ENCODE data around the gene TMEM123. TPM values are rescaled to one million over a fixed set of nuclear protein-coding genes. Genes with fewer than 3 reads are reported as not detected.
"Not testable (repeated sequence)": the region's sequence is repeated elsewhere in the genome, so short reads cannot be mapped to it uniquely, and the experiment has no call there.

Gene TMEM123
- total RNA-seq, 1 donor from 2014 or later, result 249 TPM

DNA sequence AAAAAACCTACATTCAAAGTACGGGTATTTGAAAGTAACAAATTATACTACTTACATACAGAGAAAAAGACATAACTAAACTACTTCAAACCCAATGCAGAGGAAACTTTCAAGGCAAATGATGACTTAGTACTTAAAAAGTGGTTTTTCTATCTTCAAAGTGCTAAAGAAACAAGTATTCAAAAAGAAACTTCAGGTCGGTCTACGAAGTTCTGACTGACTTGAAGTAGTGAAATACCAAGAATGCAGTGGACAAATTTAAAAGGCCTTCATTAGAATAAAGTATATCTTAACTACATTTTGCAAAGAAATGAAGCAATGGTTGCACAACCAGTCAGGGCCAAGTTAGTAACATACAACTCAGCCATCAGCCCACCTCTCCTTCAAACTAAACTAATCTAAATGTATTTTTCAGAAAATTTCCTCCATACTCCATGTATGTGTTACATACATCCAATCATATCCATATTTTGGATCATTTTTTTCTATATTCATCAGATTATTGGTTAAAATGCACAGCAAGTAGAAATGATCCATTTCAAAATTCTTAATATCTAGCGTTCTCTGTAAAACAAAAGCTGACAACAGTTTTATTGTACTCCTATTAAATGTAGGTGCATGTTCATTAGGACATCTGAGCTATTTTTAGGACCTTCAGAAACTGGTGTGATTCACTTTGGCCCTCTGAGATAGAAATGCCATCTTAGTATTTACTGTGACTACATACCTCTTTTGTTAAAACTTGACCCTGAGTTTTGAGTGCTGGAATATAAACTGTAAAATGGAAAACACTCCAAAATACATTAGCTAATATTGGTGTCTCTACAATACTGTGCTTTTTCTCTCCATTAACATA is 55.6 kb downstream of the TMEM123 start:
- DNase-seq (ENCODE audit: low spot score), result no peak

DNA sequence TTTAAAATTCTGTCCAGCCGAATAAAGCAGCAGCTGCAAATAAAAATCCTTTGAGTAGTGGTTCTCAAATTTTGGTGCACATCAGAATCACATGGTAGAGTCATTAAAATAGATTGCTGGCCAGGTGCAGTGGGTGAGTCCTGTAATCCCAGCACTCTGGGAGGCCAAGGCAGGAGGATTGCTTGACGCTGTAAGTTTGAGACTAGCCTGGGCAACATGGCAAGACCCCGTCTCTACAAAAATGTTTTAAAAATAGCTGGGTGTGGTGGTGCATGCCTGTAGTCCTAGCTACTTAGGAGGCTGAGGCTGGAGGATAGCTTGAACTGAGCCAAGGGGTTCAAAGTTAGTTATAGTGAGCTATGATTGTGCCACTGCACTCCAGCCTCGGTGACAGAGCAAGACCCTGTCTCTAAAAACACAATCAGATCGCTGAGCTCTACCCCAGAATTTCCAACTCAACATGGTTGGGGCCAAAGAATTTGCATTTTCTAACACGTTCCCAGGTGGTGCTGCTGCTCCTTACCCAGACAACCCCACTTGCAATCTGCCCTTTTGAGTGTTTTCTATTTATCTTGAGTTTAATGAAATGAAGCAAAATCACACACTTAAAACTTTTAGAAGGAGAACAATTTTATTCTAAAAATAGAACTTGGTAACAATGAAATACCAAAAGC is 56.7 kb downstream of the TMEM123 start:
- no peak for DNase-seq (ENCODE audit: low spot score)

DNA sequence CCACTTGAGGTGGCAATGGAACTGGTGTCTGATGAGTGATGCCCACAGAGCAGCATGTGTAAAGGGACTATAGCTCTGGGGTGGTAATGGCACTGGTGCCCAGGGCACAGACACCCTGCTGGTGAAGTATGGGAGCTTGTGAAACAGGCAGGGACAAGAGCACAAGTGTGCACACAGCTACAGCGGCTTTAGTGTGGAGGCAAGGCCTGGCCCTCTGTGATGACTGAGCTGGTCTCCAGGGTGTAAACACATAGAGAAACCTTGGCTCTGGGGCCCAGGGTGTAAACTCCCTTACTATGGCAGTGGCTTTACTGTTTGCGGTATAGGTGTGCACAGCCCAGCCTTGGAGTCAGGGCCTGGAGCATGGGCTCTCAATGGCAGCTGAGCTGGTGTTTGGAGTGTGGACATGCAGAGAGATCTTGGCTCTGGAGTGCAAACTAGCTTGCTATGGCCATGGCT is 59.3 kb downstream of the TMEM123 start:
- DNase-seq (ENCODE audit: low spot score), result no peak

DNA sequence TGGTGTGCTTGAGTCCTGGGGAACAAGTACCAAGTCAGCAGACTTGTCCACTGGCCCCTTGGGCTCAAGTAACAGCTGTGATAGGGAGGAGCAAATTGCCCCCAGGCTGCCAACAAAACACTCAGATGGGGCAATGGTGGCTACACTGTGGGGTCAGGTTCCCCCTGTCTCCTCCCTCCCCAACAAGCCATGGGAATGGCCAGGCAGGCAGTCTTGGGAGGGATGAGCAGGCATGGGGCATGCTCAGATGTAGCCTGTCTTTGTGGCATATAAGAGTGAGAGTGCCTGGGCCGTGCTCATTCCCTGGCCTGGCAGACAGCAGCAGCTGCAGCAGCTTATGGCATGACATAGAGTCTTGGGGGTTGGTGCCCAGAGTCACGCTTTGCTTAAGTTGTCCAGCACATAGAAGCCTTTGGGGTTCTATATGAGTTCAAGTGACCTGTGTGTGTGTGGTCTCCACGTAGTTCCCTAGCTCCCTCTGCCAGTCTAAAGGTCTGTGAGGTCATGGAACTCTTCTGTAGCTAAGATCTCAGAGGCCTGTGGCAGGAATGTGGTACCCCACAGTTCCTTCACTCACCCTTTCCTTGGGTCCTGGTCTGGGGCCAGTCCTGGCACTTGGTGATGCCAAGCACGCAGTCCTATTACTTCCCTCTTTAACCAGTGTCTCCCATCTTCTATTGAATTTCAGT is 60.9 kb downstream of the TMEM123 start:
- DNase-seq (ENCODE audit: low spot score), result no peak

DNA sequence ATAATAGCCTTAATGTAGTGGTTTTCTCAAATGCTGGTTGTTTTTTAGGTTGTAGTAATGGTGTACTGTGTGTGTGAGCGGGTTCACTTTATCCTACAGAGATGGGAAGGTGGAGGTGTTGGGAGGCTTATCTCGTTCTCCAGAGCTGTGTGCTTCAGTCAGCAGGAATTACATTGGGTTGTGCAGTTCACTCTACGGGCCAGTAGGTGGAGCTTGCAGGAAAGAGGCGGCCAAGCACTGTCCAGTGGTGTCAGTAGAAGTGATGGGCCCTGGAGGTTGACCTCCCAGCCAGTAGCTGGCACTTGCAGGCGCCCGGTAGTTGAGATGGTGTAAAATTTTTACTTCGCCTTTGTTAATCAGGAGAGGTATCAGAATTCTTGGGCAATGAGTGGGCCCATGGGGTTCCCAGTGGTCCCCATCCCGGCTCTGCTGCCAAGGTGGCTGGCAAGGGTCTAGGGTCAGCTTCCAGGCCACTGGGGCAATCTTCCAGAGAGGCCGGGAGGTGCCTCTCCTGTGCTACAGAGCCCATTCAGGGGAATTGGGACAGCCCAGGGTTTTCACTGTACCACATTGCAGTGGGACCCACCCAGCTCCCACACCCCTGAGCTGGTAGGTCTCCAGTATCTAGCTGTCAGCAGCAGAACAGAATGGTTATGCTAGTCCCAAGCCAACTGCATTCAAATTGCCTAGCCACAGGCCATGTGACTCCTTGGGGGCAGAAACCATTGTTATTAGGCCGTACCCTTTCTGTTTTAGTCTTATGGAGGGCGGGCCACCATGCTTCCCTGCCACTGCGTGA is 61.7 kb downstream of the TMEM123 start:
- peak; percentile 72 for DNase-seq (ENCODE audit: low spot score)

DNA sequence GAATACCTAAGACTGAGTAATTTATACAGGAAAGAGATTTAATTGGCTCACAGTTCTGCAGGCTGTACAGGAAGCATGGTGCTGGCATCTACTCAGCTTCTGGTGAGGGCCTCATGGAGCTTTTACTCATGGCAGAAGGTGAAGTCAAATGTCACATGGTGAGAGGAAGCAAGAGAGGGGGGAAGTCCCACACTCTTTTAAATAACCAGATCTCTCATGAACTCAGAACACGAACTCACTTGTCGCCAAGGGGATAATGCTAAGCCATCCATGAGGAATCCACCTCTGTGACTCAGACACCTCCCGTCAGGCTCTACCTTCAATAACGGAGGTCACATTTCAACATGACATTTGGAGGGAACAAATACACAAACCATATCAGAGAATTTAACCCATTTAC is 63.3 kb downstream of the TMEM123 start:
- DNase-seq (ENCODE audit: low spot score), result no peak

DNA sequence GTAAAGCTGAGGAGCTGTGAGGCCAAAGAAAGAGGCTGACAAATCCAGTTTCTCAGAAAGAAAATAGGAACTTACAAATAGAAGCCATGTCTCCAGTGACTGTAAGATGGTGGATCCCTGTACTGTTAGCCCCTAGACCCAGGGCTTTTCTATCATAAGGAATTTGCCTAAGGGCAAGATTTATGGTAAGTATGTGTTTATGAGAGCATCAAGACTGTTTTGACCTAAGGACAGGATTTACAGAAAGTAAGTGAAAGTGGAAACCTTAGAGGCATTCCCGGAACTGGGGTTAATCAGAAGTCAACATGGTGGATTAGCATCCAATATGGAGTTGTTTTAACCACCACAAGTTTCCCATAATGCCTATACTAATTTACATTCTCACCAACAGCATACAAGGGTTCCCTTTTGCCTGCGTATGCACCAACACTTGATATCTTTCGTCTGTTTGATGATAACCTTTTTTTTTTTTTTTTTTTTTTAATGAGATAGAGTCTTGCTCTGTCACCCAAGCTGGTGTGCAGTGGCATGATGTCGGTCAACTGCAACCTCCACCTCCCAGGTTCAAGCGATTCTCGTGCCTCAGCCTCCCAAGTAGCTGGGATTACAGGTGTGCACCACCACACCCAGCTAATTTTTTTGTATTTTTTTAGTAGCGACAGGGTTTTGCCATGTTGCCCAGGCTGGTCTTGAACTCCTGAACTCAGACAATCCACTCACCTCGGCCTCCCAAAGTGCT is 65.4 kb downstream of the TMEM123 start:
- DNase-seq (ENCODE audit: low spot score), result no peak

DNA sequence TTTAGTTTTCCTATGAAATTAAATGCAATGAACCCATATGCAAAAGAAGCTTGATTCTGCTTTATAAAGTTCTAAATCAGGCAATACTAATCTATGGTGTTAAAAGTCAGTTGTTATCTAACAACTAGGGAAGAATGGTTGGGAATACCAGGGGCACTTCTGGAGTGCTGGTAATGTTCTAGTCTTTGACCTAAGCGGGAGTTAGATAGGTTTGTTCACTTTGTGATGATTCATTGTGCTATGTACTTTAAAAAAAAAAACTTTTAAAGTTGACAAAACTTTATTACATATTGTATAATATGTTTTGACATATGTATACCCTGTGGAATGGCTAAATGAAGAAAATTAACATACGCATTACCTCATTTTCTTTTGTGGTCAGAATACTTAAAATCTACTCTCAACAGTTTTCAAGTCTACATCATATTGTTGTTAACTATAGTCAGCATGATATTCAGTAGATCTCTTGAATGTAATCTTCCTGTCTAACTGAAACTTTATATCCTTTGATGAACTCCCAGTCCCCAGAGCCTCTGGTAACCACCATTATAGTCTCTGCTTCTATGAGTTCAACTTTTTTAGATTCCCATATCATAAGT is 66.3 kb downstream of the TMEM123 start:
- no peak for DNase-seq (ENCODE audit: low spot score)

DNA sequence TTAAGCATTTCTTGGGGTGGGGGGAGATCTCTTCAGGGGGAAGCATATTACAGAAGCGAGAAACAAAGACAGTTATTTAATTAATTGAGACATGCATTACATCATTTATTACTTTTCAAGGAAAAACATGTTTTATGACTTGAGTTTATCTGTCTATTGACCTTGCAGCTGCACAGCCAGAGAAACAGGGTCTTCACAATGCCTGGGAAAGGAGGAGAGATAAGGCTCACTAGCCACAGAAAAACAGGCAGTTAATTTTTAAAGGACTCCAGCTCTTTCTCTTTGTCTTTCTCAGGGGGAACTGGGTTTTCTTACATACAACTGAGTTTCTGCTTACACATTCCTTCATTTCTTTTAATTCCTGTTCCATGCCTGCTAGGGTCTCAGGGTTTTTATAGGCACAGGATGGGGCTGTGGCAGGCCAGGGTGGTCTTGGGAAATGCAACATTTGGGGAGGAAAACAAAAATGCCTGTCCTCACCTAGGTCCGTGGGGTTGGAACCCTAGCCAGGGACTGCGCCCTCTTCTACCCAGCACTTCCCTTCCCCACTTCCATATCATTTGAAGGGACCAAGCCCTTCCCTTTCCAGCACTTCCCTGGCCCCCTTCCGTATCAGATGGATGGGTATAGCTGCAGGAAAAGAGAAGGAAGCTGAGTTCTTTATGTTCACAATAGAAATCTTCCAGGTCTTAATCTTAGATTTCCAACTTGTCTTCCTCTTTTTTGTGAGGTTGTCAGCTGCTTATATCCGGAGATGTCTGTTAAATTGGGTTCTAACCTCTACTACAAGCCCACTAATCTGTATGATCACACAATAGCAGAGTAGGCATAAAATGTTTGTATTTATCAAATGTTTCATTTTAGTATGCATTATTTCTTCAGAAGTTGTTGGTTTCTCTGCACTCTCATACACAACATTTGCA is 67.2 kb downstream of the TMEM123 start:
- no peak for DNase-seq (ENCODE audit: low spot score)

DNA sequence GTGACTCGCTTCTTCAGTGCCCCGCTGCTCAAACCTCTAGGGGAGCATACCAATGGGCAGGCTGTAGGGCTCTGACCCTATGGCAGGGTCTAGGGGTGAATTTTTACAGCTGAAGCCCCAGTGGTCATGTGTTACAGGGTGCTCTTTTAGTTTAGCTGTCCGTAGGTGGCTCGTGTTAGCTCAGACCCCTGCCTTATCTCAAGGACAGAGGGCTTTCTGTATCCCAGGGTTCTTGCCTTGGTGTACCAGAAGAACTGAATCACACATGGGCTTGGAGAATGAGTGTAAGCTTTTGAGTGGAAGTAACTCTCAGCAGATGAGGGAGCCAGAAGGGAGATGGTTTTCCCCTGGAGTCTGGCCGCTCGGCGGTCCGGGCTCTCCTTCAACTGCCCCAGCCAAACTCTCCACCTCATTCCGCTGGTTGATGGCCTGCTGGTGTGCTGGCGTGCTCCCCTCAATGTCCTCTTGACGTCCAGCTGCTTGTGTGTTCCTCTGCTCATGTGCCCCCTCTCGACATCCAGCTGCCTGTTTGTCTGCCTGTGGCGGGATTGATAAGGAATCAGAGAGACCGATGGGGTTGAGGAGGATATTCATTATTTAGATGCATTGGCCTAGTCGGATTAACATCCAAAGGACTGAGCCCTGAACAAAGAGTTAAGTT is 68.0 kb downstream of the TMEM123 start:
- no peak for DNase-seq (ENCODE audit: low spot score)

DNA sequence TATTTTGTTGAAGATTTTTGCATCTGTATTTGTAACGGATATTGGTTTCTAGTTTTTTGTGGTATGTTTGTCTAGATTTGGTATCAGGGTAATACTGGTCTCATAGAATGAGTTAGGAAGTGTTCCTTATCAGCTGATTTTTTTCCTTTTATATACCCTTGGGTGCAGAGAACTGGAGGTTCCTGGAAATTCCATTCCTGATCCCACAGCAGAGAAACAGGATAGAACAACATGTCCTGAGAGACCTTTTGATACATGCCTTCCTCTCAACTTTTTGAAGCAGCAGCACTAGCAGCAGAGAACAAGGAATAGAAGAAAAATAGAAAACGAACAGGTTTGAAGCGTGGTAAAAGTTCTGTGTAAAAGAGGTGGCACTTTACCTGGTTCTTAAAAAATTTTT is 68.7 kb downstream of the TMEM123 start:
- no peak for DNase-seq (ENCODE audit: low spot score)

DNA sequence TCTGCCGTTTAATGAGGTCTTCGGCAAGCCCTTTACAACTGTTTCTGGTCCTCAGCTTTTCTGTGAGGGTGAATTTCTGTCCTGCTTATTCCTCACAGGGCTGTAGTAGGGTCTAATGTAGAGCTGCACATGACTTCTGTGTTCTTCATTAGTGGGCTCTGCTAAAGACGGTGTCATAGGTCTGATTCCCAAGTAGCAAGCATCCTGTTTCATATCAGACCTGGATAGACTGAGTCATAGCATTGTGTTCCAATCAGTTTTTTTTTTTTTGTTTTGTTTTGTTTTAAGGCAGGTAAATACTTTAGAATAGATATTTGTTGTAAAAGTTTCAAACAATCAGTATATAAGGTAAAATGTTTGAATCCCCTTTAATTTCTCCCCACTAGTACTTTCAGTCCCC is 70.2 kb downstream of the TMEM123 start:
- DNase-seq (ENCODE audit: low spot score), result no peak

DNA sequence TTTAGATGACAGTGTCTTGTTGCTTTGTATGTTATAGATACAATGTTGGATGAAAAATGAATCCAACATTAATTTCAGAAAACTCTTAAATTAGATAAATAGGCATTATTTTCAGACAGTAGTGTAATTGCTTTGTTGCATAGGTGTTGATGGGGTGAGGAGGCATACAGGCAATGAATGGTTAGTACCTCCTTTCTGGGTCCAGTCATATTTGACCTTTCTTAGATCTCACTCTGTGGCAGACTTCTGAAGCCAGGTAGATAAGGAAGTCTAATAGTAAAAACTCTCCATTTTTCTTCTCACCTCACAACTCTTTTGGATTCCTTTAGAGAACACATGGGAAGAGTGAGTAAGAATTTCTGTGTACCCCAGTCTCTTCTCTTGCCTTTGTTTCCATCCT is 73.7 kb downstream of the TMEM123 start:
- DNase-seq (ENCODE audit: low spot score), result no peak

DNA sequence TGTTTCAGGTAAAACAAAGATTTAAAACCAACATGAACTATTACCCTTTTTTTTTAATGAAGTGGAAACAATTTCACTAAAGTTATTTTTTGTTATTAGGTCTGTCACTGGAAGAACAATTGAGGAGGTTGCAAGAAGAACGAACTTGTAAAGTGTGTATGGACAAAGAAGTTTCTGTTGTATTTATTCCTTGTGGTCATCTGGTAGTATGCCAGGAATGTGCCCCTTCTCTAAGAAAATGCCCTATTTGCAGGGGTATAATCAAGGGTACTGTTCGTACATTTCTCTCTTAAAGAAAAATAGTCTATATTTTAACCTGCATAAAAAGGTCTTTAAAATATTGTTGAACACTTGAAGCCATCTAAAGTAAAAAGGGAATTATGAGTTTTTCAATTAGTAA is 74.7 kb downstream of the TMEM123 start:
- DNase-seq (ENCODE audit: low spot score), result no peak

DNA sequence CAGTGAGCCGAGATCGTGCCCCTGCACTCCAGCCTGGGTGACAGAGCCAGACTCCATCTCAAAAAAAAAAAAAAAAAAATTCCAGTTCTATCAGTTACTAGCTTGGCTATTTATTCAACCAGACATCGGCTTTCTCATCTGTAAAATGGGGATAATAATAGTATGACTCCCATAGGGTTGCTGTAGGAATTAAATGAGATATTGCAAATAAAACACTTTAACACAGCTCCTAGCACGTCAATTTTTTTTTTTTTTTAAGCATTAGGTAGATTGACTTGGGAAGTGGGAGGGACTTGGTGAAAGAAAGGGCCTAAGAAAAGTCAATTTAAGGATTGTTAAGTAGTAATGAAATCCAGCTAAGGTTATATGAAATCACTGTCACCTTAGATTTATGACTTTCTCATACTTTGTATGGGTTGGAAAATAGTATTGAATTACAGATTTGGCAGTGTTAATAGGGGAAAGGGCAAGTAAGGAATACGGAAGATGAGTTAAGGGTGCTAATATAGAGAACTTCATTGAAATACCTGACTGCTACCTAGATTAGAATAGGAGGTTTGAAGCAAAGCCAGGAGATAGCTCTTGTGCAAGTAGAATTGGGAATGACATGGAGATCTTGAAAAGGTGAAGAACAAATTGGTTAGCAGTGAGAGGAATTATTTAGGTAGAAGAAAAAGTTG is 76.7 kb downstream of the TMEM123 start:
- DNase-seq (ENCODE audit: low spot score), result no peak

DNA sequence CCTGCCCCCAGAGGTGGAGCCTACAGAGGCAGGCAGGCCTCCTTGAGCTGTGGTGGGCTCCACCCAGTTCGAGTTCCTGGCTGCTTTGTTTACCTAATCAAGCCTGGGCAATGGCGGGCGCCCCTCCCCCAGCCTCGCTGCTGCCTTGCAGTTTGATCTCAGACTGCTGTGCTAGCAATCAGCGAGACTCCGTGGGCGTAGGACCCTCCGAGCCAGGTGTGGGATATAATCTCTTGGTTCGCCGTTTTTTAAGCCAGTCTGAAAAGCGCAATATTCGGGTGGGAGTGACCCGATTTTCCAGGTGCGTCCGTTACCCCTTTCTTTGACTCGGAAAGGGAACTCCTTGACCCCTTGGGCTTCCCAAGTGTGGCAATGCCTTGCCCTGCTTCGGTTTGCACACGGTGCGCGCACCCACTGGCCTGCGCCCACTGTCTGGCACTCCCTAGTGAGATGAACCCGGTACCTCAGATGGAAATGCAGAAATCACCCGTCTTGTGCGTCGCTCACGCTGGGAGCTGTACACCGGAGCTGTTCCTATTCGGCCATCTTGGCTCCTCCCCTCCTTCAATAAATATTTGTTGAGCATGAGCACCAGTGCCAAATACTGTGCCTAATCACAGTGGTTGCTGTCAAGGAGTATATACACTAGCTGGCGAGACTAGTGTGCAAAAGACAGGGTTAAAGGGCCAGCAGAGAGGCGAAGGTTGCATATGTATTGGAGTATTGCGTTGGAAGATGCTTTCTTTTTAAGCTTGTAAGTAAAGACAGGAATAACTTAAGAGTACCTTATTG is 77.7 kb downstream of the TMEM123 start:
- DNase-seq (ENCODE audit: low spot score), result not testable (repeated sequence)

DNA sequence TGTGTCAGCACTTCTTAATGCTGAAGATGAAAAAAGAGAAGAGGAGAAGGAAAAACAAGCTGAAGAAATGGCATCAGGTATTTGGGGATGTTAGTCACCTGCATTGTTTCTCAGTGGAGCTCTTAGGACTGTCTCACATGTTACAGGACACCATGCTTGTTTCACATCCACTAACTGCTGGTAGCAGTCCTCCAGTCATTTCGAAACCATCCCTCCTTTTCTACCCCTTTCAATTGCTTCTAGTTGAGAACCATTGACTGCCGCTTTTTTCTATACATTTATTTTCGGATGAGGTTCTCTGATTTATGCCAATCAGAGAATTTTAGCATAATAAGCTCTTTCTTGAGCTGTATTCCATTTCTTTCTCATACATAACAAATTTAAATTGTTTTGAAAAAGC is 84.1 kb downstream of the TMEM123 start:
- DNase-seq (ENCODE audit: low spot score), result no peak

DNA sequence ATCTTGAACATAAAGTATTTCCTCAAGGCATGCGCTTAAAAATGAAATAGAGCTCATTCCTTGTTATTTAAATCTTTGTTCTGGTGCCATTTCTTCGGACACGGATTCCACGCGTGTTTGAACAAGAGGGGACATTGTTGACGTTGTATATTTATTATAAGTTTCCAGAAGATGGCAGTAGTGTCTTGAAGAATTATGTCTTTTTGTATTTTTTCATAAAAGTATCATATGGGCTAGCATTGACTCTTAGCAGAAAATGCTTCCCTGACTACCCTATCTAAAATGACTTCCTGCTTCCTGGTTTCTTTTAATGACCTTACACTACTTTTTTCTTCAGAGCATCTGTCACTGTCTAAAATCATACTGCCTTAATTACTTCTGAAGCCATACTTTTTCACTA is 85.2 kb downstream of the TMEM123 start:
- DNase-seq (ENCODE audit: low spot score), result no peak

Measured in ureter (tissue), 1 donor.